Stomach (tissue), 4 donors: ENCODE results near the gene ODC1.

Experiments used
- EP300 ChIP-seq: sonication (generic); formaldehyde crosslinking; IDR thresholded peaks from one replicate; pipeline ENCODE4 v1.6.1; 2017; ENCODE audit warnings: antibody characterized with exemption
- POLR2A ChIP-seq, 4 donors: fragments of 450-650 bp; IDR thresholded peaks; one replicate each; pipeline ENCODE4 v1.6.1; 2016; ENCODE audit warnings: antibody characterized with exemption in 4 of 4, control low read depth in 2 of 4, mild to moderate bottlenecking in 1 of 4, moderate library complexity in 1 of 4
- POLR2AphosphoS5 ChIP-seq, 3 donors: sonication (generic); formaldehyde crosslinking; IDR thresholded peaks; one replicate each; pipeline ENCODE4 v1.6.1; 2016; ENCODE audit warnings: antibody characterized with exemption in 3 of 3
- TF ChIP-seq, protein P1 (sequence below), 7 experiments: fragments of 450-650 bp in 4 of 7; fragments of 200-600 bp in 3 of 7; sonication (generic) in 3 of 7; IDR thresholded peaks; one replicate each; pipeline ENCODE4 v1.5.1; 2016 to 2019; ENCODE audit warnings: antibody characterized with exemption in 7 of 7, control low read depth in 2 of 7, mild to moderate bottlenecking in 1 of 7

DNA sequence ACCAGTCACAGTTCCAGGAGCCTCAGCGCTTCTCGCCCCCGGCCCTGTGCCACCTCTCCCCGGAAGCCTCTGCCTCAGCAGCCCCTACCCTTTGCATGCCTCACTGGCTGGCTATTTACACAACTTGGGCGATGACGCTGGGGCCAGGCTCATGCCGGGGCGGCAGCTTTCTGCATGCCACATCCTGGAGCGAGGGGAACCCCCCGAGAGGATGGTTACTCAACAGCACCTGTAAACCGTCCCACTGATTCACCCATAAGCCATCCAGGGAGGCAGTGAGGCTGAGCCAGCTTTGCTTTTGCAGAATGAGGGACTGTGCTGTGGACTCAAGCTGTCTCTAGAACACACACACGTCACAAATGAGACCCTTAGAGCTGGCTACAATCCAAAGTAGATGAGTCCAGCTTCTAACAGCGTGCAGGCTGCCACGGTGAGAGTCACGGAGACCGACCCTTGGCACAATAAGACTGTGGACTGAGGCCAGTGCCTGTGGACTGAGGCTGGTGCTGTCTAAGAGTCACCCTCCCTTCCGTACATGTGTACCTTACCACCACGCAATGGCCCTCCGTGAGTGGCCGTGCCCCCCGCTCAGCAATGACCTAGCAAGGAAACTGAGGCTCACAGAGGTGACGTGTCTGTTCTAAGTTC lies 45.6 kb upstream of the ODC1 start:
- TF ChIP-seq, protein P1, sequence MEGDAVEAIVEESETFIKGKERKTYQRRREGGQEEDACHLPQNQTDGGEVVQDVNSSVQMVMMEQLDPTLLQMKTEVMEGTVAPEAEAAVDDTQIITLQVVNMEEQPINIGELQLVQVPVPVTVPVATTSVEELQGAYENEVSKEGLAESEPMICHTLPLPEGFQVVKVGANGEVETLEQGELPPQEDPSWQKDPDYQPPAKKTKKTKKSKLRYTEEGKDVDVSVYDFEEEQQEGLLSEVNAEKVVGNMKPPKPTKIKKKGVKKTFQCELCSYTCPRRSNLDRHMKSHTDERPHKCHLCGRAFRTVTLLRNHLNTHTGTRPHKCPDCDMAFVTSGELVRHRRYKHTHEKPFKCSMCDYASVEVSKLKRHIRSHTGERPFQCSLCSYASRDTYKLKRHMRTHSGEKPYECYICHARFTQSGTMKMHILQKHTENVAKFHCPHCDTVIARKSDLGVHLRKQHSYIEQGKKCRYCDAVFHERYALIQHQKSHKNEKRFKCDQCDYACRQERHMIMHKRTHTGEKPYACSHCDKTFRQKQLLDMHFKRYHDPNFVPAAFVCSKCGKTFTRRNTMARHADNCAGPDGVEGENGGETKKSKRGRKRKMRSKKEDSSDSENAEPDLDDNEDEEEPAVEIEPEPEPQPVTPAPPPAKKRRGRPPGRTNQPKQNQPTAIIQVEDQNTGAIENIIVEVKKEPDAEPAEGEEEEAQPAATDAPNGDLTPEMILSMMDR (IDR thresholded peaks at IDR 0.05): no peak
- no peak for TF ChIP-seq POLR2A (IDR thresholded peaks at IDR 0.05)
- peak in 2 of 3 donors; percentile 69 to 75 for TF ChIP-seq POLR2AphosphoS5 (IDR thresholded peaks at IDR 0.05)
- TF ChIP-seq EP300: no peak
